ENCODE measurements around the gene FAM72A. TPM values are rescaled to one million over a fixed set of nuclear protein-coding genes. Genes with fewer than 3 reads are reported as not detected.

The FAM72A gene
- total RNA-seq, 3 donors from 2014 or later (not counting 1 experiment from before 2014, with no cell fraction given): 0.60 to 2.4 (median 1.8) TPM

Other genes starting within 250 kb of the FAM72A start
- under 1 TPM in 1 of 3 donors, not detected in 2; 0.19 TPM for gene RAB7B, start 199.4 kb downstream of the FAM72A start, total RNA-seq
- not detected for gene CTSE, start 178.9 kb downstream of the FAM72A start, total RNA-seq
- gene RHEX, start 149.7 kb downstream of the FAM72A start, total RNA-seq: 10 to 100 TPM in 1 of 3 donors, under 1 TPM in 1, not detected in 1; 0.24 to 21.3 TPM
- not detected for gene AVPR1B, start 85.5 kb downstream of the FAM72A start, total RNA-seq
- 10 to 100 TPM; 40.6 to 62.8 (median 56.0) TPM for gene SRGAP2, start 702 bp upstream of the FAM72A start, total RNA-seq

Measured in natural killer cell (primary cell).